ENCODE data around the gene CIBAR2.

DNA sequence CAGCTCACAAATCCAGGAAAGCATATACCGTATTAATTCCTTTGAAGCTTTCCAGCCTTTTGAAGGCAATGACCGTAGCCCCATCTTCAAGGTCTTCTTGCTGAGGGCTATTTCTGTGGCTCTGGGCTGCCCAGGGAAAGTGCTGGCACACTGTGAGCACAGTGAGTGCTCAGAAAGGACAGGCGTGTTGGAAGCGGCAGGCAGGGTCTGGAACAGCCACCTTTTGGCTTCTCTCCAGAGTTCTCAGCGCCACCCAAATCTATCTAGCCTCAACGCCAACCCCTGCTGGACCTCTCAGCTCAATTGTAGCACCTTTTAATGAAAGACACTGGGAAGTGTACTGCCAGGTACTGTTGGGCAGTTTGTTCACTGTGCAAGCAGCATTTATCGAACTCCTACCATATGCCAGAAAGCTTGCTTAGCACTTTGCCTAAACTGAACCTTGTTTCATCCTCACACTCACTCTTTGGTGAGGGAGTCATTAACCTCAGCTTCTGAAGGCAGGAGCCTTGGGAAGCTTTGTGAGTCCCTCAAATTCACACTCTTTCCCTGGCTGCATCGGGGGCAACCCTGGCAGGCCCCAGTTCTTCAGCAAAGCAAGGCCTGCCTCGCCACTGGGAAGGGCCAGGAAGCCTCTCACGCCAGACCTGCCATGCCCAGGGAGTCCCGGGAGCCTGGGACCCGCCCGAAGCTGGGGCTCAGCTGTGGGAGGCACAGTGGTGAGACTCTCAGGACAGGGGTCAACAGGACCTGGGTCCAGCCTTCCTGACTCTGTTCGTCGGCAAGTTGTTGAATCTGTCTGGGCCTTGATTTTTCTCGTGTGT, 13.5 kb upstream of the CIBAR2 start:
- TF ChIP-seq POLR2A (IDR thresholded peaks at IDR 0.05; ENCODE audit: low read depth) (no peak), POLR2AphosphoS5 (IDR thresholded peaks at IDR 0.05) (peak in 1 of 2 donors; percentile 44)
- TF ChIP-seq, protein P1, sequence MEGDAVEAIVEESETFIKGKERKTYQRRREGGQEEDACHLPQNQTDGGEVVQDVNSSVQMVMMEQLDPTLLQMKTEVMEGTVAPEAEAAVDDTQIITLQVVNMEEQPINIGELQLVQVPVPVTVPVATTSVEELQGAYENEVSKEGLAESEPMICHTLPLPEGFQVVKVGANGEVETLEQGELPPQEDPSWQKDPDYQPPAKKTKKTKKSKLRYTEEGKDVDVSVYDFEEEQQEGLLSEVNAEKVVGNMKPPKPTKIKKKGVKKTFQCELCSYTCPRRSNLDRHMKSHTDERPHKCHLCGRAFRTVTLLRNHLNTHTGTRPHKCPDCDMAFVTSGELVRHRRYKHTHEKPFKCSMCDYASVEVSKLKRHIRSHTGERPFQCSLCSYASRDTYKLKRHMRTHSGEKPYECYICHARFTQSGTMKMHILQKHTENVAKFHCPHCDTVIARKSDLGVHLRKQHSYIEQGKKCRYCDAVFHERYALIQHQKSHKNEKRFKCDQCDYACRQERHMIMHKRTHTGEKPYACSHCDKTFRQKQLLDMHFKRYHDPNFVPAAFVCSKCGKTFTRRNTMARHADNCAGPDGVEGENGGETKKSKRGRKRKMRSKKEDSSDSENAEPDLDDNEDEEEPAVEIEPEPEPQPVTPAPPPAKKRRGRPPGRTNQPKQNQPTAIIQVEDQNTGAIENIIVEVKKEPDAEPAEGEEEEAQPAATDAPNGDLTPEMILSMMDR (IDR thresholded peaks at IDR 0.05) = no peak

Data from esophagus muscularis mucosa (tissue), 3 donors.